ENCODE measurements around the gene EYS. TPM values are rescaled to one million over a fixed set of nuclear protein-coding genes. Genes with fewer than 3 reads are reported as not detected.

EYS gene
- total and polyA plus RNA-seq, 9 of the 15 experiments (the other 6 are each of a cell fraction or from before 2014, with no cell fraction given), result 0.03 to 0.36 (median 0.10) TPM; not detected in 2

DNA sequence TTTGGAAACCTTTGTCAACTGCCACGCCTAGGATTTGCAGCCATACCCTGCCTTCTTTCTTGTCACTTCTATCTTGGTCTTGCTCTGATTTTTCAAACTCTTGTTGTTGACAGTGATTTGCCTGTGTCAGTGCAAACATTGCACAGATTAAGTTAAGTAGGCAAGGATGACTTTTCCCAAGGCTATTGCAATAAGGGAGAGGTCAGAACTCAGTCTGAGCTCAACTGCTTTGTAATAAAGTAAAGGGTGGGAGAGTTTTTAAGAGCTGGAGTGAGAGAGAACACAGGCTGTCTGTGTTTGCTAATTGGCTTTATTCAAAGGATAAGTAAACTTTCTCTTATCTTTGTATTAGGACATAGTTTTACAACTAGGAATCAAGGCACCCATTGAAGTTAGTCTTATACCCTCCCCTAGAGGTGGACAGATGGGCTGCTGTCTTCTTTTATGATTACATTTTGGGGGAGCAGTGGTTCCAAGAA is 1622.8 kb downstream of the EYS start (continued):
- no peak for TF ChIP-seq PTTG1 (tag; IDR thresholded peaks at IDR 0.05; ENCODE audit: low read depth)

DNA sequence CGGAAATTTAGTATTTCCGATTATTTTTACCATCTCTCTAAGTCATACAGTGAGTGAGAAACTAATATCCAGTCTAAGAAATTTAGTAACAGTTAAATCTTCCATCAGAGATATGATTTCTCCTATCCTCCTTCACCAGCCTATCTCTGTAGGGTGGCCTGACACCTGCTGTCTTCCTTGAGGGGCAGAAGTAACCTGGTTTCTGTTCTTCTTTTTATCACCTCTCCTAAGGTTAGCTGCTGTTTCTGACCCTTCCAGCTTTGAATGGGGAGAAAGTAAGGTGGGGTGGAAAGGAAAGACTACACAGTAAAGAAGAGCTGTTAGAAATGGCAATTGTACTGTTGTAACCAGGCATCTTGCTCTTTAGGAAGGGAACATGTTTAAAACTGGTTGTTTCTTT is 1623.8 kb downstream of the EYS start:
- no peaks in the 10 kb centered on the region for H3K27me3 ChIP-seq (ENCODE audit: control insufficient read depth in 2 of 2, insufficient read depth in 2 of 2, low read length in 2 of 2)
- no peaks in the 10 kb centered on the region for H3K9me1 ChIP-seq (ENCODE audit: control insufficient read depth, insufficient read depth, low read length)
- FAIRE-seq, result no peak
- no peak overlapping the region for H3K27ac ChIP-seq (ENCODE audit: extremely low read depth, low read depth, low read length)
- BruUV-seq (replicated peaks), result no TSS peak
- POLR2A ChIA-PET, result no interaction called here
- ATAC-seq, result no peak
- H2AFZ ChIP-seq (ENCODE audit: low read depth, low read length), result no peak overlapping the region
- no peaks in the 10 kb centered on the region for H3K36me3 ChIP-seq (ENCODE audit: control insufficient read depth, insufficient read depth, low read length)
- H3K79me2 ChIP-seq (ENCODE audit: control insufficient read depth, insufficient read depth, low read length), result no peaks in the 10 kb centered on the region
- DNase-seq (ENCODE audit: extremely low read depth in 1 of 4, low spot score in 3 of 4), result no peak
- H3K9ac ChIP-seq (ENCODE audit: insufficient read depth in 1 of 2, low read depth in 2 of 2, low read length in 2 of 2), result no peak overlapping the region
- no peaks in the 10 kb centered on the region for H3K9me3 ChIP-seq (replicated peaks; ENCODE audit: control insufficient read depth, insufficient read depth, low read depth, low read length)
- H3K4me2 ChIP-seq (ENCODE audit: insufficient read depth, low read length), result no peak overlapping the region
- CTCF ChIA-PET (ENCODE audit: low intra/inter-chr PET ratio), result no interaction called here
- no peaks in the 10 kb centered on the region for H4K20me1 ChIP-seq (replicated peaks; ENCODE audit: control insufficient read depth, insufficient read depth, low read length)
- WGBS (ENCODE audit: insufficient coverage, low coverage, missing lambda C conversion rate), result 0% methylated on average over 2 of the region's 2 CpGs
- intact Hi-C loops (cut with micrococcal nuclease), result no loop called here
- H3K4me3 ChIP-seq, result no peak overlapping the region
- in situ Hi-C loops (cut with MboI), result no loop called here
- no peaks in the 10 kb centered on the region for H3K4me1 ChIP-seq (replicated peaks in 1 of 2; ENCODE audit: control insufficient read depth in 2 of 2, insufficient read depth in 2 of 2, low read length in 2 of 2)
- TF ChIP-seq, protein P1, sequence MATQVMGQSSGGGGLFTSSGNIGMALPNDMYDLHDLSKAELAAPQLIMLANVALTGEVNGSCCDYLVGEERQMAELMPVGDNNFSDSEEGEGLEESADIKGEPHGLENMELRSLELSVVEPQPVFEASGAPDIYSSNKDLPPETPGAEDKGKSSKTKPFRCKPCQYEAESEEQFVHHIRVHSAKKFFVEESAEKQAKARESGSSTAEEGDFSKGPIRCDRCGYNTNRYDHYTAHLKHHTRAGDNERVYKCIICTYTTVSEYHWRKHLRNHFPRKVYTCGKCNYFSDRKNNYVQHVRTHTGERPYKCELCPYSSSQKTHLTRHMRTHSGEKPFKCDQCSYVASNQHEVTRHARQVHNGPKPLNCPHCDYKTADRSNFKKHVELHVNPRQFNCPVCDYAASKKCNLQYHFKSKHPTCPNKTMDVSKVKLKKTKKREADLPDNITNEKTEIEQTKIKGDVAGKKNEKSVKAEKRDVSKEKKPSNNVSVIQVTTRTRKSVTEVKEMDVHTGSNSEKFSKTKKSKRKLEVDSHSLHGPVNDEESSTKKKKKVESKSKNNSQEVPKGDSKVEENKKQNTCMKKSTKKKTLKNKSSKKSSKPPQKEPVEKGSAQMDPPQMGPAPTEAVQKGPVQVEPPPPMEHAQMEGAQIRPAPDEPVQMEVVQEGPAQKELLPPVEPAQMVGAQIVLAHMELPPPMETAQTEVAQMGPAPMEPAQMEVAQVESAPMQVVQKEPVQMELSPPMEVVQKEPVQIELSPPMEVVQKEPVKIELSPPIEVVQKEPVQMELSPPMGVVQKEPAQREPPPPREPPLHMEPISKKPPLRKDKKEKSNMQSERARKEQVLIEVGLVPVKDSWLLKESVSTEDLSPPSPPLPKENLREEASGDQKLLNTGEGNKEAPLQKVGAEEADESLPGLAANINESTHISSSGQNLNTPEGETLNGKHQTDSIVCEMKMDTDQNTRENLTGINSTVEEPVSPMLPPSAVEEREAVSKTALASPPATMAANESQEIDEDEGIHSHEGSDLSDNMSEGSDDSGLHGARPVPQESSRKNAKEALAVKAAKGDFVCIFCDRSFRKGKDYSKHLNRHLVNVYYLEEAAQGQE (IDR thresholded peaks at IDR 0.05; ENCODE audit: borderline replicate concordance), result no peak
- TF ChIP-seq, protein P1 (CRISPR knock-in tag; IDR thresholded peaks at IDR 0.05; ENCODE audit: low read depth), result no peak
